ENCODE results near the gene MS4A18. TPM values are rescaled to one million over a fixed set of nuclear protein-coding genes. Genes with fewer than 3 reads are reported as not detected.
"Not testable (repeated sequence)": the region's sequence is repeated elsewhere in the genome, so short reads cannot be mapped to it uniquely, and the experiment has no call there.

MS4A18 gene
- not detected in 2 replicates for total RNA-seq

GRCh38 chr11:60724420-60724819 is at the start of gene MS4A18:
Gene MS4A18 (plus strand): TSS chr11:60724720.
- H3K79me2 ChIP-seq (ENCODE audit: insufficient read depth, low read length) = no peaks in the 10 kb centered on the region
- no peak for TF ChIP-seq CTCF (IDR thresholded peaks at IDR 0.05; ENCODE audit: extremely low read depth, low read depth, low read length)

GRCh38 chr11:60678231-60678630 is 46.3 kb upstream of the MS4A18 start:
- not testable (repeated sequence) for H4K20me1 ChIP-seq (ENCODE audit: insufficient read depth, low read length); H3K36me3 ChIP-seq (ENCODE audit: insufficient read depth, low read length); H3K4me3 ChIP-seq (ENCODE audit: insufficient read depth, low read length); H3K27me3 ChIP-seq (ENCODE audit: insufficient read depth, low read length); H3K79me2 ChIP-seq (ENCODE audit: insufficient read depth, low read length); H2AFZ ChIP-seq (ENCODE audit: low read length); H3K27ac ChIP-seq (ENCODE audit: low read depth, low read length); H3K4me1 ChIP-seq (ENCODE audit: insufficient read depth, low read length); DNase-seq (ENCODE audit: insufficient read length, low spot score, missing footprints); H3K9me3 ChIP-seq (ENCODE audit: low read depth, low read length); H3K4me2 ChIP-seq (ENCODE audit: insufficient read depth, low read length)

More at GRCh38 chr11:60724420-60724819, at the start of gene MS4A18:
- Histone ChIP-seq H3K27me3 (ENCODE audit: insufficient read depth, low read length) (no peaks in the 10 kb centered on the region), H3K27ac (ENCODE audit: low read depth, low read length) (no peak within 1 kb of the TSS), H2AFZ (ENCODE audit: low read length) (no peak within 1 kb of the TSS), H3K4me2 (ENCODE audit: insufficient read depth, low read length) (no peak within 1 kb of the TSS), H4K20me1 (ENCODE audit: insufficient read depth, low read length) (no peaks in the 10 kb centered on the region), H3K4me1 (ENCODE audit: insufficient read depth, low read length) (no peaks in the 10 kb centered on the region), H3K4me3 (ENCODE audit: insufficient read depth, low read length) (no peak within 1 kb of the TSS), H3K9me3 (ENCODE audit: low read depth, low read length) (no peaks in the 10 kb centered on the region), H3K36me3 (ENCODE audit: insufficient read depth, low read length) (no peaks in the 10 kb centered on the region)
- DNase-seq (ENCODE audit: insufficient read length, low spot score, missing footprints) = no peak

- Histone ChIP-seq H3K4me2 (ENCODE audit: insufficient read depth, low read length) (no peak overlapping the region), H3K27ac (ENCODE audit: low read depth, low read length) (no peak overlapping the region), H4K20me1 (ENCODE audit: insufficient read depth, low read length) (no peaks in the 10 kb centered on the region), H3K36me3 (ENCODE audit: insufficient read depth, low read length) (no peaks in the 10 kb centered on the region), H2AFZ (ENCODE audit: low read length) (no peak overlapping the region), H3K27me3 (ENCODE audit: insufficient read depth, low read length) (no peaks in the 10 kb centered on the region), H3K9me3 (ENCODE audit: low read depth, low read length) (no peaks in the 10 kb centered on the region), H3K79me2 (ENCODE audit: insufficient read depth, low read length) (no peaks in the 10 kb centered on the region), H3K4me1 (ENCODE audit: insufficient read depth, low read length) (no peaks in the 10 kb centered on the region), H3K4me3 (ENCODE audit: insufficient read depth, low read length) (no peak overlapping the region)
- no peak for DNase-seq (ENCODE audit: insufficient read length, low spot score, missing footprints)
- no peak for TF ChIP-seq CTCF (IDR thresholded peaks at IDR 0.05; ENCODE audit: extremely low read depth, low read depth, low read length)
These were observed 44.6 kb upstream of the MS4A18 start for GRCh38 chr11:60679879-60680278.

GRCh38 chr11:60680455-60681119 is 43.9 kb upstream of the MS4A18 start:
- Histone ChIP-seq H3K4me3 (ENCODE audit: insufficient read depth, low read length) (no peak overlapping the region), H3K79me2 (ENCODE audit: insufficient read depth, low read length) (no peaks in the 10 kb centered on the region), H3K4me2 (ENCODE audit: insufficient read depth, low read length) (no peak overlapping the region), H3K36me3 (ENCODE audit: insufficient read depth, low read length) (no peaks in the 10 kb centered on the region), H3K4me1 (ENCODE audit: insufficient read depth, low read length) (no peaks in the 10 kb centered on the region), H3K27me3 (ENCODE audit: insufficient read depth, low read length) (no peaks in the 10 kb centered on the region), H4K20me1 (ENCODE audit: insufficient read depth, low read length) (no peaks in the 10 kb centered on the region), H3K9me3 (ENCODE audit: low read depth, low read length) (no peaks in the 10 kb centered on the region), H2AFZ (ENCODE audit: low read length) (no peak overlapping the region), H3K27ac (ENCODE audit: low read depth, low read length) (no peak overlapping the region)
- TF ChIP-seq CTCF (IDR thresholded peaks at IDR 0.05; ENCODE audit: extremely low read depth, low read depth, low read length) = no peak
- DNase-seq (ENCODE audit: insufficient read length, low spot score, missing footprints) = no peak

- not testable (repeated sequence) for H3K4me3 ChIP-seq (ENCODE audit: insufficient read depth, low read length); H2AFZ ChIP-seq (ENCODE audit: low read length); DNase-seq (ENCODE audit: insufficient read length, low spot score, missing footprints)
These were observed 40.0 kb upstream of the MS4A18 start for GRCh38 chr11:60684541-60684848.

More at GRCh38 chr11:60684541-60684848, 40.0 kb upstream of the MS4A18 start:
- H3K4me1 ChIP-seq (ENCODE audit: insufficient read depth, low read length); H3K36me3 ChIP-seq (ENCODE audit: insufficient read depth, low read length); H3K27me3 ChIP-seq (ENCODE audit: insufficient read depth, low read length); H4K20me1 ChIP-seq (ENCODE audit: insufficient read depth, low read length); H3K27ac ChIP-seq (ENCODE audit: low read depth, low read length); H3K79me2 ChIP-seq (ENCODE audit: insufficient read depth, low read length); H3K4me2 ChIP-seq (ENCODE audit: insufficient read depth, low read length); H3K9me3 ChIP-seq (ENCODE audit: low read depth, low read length): not testable (repeated sequence)
